ENCODE data around the gene SLC15A2.

DNA sequence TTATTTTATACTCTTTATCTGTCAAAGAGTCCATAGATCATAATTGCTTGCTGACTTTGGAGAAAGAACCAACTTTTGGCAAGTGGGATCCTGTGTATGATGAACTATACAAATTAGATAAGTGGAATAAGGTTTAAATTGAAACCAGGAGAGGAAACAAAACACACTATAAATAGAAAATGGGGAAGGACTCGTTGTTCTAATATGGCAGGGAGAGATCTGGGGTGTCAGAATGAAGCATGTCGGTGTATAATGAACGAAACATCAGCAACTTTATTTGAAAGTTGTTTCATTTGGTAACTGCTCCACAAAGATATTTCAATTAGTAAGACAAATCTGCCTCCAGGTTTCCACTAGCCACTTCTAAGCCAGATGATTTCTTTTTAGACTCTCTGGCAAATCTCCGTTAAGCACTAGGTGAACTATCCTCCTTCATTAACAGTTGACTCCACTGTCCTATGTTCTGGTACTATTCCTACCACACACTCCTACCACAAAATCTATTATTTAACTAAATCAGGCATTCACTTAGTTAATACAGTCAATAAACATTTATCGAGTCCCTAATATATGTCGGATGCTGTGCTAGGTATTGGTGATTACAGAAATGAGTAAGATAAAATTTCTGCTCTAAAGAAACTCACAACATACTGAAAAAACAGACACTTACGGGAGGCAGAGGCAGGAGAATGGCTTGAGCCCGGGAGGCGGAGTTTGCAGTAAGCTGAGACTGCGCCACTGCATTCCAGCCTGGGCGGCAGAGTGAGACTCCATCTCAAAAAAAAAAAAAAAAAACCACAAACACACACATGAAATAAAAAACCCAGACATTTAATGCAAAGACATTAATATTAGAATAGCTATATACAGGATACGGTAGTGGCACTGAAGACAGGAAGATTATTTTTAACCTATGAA is 20.1 kb downstream of the SLC15A2 start:
- TF ChIP-seq POLR2AphosphoS5 (IDR thresholded peaks at IDR 0.05; ENCODE audit: low read depth, low read length) (no peak), POLR2A (IDR thresholded peaks at IDR 0.05; ENCODE audit: low read depth, low read length) (no peak)
